Measurements from ENCODE around the gene KRT32.

Gene KRT32

DNA sequence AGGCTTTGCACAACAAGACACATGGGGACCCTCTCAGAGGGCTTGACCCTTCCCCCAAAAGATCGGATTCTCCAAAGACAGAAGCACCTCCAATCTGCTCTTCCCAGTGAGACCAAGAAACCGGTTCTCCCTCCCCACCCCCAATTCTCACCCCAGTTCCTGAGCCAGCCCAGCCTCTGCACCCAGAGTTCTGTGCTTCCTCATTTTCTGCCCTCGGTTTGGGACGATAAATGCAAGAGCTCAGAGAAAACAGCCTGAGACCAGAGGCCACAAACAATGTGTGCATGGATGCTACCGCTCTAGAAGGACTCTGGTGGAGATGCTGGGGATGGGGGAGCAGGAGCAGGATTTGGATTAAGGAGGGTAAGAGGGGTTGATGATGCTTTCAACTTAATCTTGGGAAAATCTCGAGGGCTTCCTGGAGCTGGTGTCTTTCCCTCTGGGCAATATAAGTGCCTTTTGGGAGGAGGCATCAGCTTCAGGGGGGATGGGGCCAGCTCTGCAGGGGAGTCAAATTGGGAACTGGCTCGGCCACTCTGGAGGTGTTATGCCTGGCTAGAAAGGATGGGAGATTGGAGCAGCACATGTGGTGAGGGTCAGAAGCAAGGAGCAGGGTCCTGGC is 45.5 kb upstream of the KRT32 start (continued):
- TF ChIP-seq, protein P1, sequence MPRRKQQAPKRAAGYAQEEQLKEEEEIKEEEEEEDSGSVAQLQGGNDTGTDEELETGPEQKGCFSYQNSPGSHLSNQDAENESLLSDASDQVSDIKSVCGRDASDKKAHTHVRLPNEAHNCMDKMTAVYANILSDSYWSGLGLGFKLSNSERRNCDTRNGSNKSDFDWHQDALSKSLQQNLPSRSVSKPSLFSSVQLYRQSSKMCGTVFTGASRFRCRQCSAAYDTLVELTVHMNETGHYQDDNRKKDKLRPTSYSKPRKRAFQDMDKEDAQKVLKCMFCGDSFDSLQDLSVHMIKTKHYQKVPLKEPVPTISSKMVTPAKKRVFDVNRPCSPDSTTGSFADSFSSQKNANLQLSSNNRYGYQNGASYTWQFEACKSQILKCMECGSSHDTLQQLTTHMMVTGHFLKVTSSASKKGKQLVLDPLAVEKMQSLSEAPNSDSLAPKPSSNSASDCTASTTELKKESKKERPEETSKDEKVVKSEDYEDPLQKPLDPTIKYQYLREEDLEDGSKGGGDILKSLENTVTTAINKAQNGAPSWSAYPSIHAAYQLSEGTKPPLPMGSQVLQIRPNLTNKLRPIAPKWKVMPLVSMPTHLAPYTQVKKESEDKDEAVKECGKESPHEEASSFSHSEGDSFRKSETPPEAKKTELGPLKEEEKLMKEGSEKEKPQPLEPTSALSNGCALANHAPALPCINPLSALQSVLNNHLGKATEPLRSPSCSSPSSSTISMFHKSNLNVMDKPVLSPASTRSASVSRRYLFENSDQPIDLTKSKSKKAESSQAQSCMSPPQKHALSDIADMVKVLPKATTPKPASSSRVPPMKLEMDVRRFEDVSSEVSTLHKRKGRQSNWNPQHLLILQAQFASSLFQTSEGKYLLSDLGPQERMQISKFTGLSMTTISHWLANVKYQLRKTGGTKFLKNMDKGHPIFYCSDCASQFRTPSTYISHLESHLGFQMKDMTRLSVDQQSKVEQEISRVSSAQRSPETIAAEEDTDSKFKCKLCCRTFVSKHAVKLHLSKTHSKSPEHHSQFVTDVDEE (CRISPR knock-in tag; IDR thresholded peaks at IDR 0.05) = no peak

DNA sequence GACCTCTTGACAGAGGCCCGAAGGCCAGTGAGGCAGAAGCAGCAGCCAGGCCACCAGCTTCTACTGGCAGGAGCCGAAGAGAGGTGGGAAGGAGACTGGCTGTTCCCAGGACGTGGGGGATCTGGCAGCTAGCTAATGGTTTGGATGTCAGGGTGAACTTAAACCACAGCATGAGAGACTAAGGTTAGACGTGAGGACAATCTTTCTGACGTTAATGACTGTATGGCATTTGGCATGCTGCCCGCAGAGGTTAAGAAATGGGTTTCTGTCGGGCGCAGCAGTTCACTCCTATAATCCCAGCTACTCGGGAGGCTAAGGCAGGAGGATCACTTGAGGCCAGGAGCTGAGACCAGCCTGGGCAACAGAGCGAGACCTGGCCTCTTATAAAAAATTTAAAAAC is 44.5 kb upstream of the KRT32 start:
- TF ChIP-seq, protein P2, sequence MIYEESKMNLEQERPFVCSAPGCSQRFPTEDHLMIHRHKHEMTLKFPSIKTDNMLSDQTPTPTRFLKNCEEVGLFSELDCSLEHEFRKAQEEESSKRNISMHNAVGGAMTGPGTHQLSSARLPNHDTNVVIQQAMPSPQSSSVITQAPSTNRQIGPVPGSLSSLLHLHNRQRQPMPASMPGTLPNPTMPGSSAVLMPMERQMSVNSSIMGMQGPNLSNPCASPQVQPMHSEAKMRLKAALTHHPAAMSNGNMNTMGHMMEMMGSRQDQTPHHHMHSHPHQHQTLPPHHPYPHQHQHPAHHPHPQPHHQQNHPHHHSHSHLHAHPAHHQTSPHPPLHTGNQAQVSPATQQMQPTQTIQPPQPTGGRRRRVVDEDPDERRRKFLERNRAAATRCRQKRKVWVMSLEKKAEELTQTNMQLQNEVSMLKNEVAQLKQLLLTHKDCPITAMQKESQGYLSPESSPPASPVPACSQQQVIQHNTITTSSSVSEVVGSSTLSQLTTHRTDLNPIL (CRISPR knock-in tag; IDR thresholded peaks at IDR 0.05; ENCODE audit: low read depth) = no peak
- TF ChIP-seq, protein P3, sequence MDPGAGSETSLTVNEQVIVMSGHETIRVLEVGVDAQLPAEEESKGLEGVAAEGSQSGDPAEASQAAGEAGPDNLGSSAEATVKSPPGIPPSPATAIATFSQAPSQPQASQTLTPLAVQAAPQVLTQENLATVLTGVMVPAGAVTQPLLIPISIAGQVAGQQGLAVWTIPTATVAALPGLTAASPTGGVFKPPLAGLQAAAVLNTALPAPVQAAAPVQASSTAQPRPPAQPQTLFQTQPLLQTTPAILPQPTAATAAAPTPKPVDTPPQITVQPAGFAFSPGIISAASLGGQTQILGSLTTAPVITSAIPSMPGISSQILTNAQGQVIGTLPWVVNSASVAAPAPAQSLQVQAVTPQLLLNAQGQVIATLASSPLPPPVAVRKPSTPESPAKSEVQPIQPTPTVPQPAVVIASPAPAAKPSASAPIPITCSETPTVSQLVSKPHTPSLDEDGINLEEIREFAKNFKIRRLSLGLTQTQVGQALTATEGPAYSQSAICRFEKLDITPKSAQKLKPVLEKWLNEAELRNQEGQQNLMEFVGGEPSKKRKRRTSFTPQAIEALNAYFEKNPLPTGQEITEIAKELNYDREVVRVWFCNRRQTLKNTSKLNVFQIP (CRISPR knock-in tag; IDR thresholded peaks at IDR 0.05; ENCODE audit: borderline replicate concordance, low read depth) = no peak
- TF ChIP-seq ARNTL (CRISPR knock-in tag; IDR thresholded peaks at IDR 0.05; ENCODE audit: borderline replicate concordance, low read depth) = no peak
- no peak for TF ChIP-seq ZFP30 (CRISPR knock-in tag; IDR thresholded peaks at IDR 0.05)
- no peak for TF ChIP-seq OSR1 (CRISPR knock-in tag; IDR thresholded peaks at IDR 0.05)
- ATAC-seq = no peak

DNA sequence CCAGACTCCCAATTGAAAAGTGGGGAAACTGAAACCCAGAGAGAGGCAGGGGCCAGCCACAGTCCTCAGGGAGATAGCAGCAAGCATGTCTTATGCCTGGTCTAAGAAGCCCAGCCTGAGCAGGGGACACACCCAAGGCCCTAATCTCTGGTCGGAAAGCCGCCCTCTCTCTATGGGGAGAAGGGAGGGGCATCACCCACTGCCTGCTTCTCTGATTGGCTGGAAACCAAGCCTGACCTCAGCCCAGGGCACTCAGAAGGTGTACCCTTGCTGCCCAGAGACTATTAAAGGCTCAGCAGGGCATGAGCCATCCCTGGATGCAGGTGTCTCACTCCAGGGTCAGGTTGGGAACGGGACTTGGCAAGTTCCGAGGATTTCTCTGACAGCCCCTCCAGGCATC is 43.9 kb upstream of the KRT32 start:
- TF ChIP-seq CSDC2 (CRISPR knock-in tag; IDR thresholded peaks at IDR 0.05) (no peak), BACH2 (CRISPR knock-in tag; IDR thresholded peaks at IDR 0.05; ENCODE audit: borderline replicate concordance) (no peak), ZFP30 (CRISPR knock-in tag; IDR thresholded peaks at IDR 0.05) (no peak), TOX (CRISPR knock-in tag; IDR thresholded peaks at IDR 0.05; ENCODE audit: borderline replicate concordance) (no peak), SNAI2 (CRISPR knock-in tag; IDR thresholded peaks at IDR 0.05) (no peak), PPARA (CRISPR knock-in tag; IDR thresholded peaks at IDR 0.05; ENCODE audit: borderline replicate concordance) (no peak), ZNF565 (CRISPR knock-in tag; conservative IDR thresholded peaks at IDR 0.05; ENCODE audit: low read depth) (no peak), ESRRG (CRISPR knock-in tag; IDR thresholded peaks at IDR 0.05) (no peak), ISL1 (CRISPR knock-in tag; IDR thresholded peaks at IDR 0.05) (no peak), OSR1 (CRISPR knock-in tag; IDR thresholded peaks at IDR 0.05) (no peak), ZNF70 (CRISPR knock-in tag; IDR thresholded peaks at IDR 0.05) (no peak), ARNTL (CRISPR knock-in tag; IDR thresholded peaks at IDR 0.05; ENCODE audit: borderline replicate concordance, low read depth) (no peak), RARB (CRISPR knock-in tag; IDR thresholded peaks at IDR 0.05) (no peak)
- TF ChIP-seq, protein P1 (CRISPR knock-in tag; IDR thresholded peaks at IDR 0.05) = no peak
- TF ChIP-seq, protein P4, sequence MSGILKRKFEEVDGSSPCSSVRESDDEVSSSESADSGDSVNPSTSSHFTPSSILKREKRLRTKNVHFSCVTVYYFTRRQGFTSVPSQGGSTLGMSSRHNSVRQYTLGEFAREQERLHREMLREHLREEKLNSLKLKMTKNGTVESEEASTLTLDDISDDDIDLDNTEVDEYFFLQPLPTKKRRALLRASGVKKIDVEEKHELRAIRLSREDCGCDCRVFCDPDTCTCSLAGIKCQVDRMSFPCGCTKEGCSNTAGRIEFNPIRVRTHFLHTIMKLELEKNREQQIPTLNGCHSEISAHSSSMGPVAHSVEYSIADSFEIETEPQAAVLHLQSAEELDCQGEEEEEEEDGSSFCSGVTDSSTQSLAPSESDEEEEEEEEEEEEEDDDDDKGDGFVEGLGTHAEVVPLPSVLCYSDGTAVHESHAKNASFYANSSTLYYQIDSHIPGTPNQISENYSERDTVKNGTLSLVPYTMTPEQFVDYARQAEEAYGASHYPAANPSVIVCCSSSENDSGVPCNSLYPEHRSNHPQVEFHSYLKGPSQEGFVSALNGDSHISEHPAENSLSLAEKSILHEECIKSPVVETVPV (CRISPR knock-in tag; IDR thresholded peaks at IDR 0.05) = no peak
- TF ChIP-seq, protein P2 (CRISPR knock-in tag; IDR thresholded peaks at IDR 0.05; ENCODE audit: low read depth) = no peak
- TF ChIP-seq, protein P3 (CRISPR knock-in tag; IDR thresholded peaks at IDR 0.05; ENCODE audit: borderline replicate concordance, low read depth) = no peak
- TF ChIP-seq, protein P5, sequence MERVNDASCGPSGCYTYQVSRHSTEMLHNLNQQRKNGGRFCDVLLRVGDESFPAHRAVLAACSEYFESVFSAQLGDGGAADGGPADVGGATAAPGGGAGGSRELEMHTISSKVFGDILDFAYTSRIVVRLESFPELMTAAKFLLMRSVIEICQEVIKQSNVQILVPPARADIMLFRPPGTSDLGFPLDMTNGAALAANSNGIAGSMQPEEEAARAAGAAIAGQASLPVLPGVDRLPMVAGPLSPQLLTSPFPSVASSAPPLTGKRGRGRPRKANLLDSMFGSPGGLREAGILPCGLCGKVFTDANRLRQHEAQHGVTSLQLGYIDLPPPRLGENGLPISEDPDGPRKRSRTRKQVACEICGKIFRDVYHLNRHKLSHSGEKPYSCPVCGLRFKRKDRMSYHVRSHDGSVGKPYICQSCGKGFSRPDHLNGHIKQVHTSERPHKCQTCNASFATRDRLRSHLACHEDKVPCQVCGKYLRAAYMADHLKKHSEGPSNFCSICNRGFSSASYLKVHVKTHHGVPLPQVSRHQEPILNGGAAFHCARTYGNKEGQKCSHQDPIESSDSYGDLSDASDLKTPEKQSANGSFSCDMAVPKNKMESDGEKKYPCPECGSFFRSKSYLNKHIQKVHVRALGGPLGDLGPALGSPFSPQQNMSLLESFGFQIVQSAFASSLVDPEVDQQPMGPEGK (CRISPR knock-in tag; IDR thresholded peaks at IDR 0.05; ENCODE audit: borderline replicate concordance) = no peak
- ATAC-seq = no peak

Data from SK-N-SH treated with all-trans-retinoic acid at 6 μM for 48 hours (cell line).